GM19467 (cell line): ENCODE data around the gene GVQW3.

Experiments used
- ATAC-seq: cut with Tn5 transposase; IDR thresholded peaks from one replicate; pipeline ENCODE4 v1.9.1; 2021; ENCODE audit warnings: mild to moderate bottlenecking, moderate library complexity; ENCODE audit not compliant: unreplicated experiment

GVQW3 gene

DNA sequence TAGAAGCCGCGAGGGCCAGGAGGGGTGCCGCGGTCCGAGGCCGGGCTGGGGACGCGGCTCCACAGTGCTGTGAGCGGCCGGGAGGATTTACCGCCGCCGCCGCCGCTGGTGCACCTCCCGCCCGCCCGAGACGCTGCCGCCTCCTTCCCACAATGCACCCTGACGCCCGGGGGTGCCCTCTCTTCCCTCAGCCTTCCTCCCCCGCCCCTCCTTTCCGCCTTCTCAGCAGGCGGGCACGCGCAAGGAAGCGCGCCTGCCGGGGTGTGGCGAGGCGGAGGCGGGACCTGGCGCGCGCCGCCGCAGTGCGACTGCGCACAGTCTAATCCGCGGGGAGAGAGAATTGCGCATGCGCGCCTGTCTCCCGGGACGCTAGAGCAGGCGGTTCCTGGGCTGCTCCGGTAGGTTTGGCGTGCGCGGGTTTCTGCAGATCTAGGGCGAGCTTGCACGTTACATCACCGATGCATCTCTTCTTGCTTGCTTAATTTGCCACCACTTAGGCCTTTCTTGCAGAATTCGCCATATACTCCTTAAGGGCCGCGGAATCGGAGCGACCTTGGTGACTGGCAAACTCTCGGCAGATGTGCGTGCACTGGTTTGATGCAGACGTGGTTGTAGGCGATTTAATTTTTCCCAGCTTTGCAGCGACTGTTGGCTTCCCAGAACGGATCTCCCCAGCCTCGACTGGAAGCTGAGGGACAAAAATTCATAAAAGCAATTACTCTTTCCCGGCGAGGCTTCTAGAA is at the start of gene GVQW3, which contains the start of gene THAP12:
GVQW3 (plus strand) TSS at position 347 of the 743 bp plus-strand sequence. CDS start 506 bp downstream, outside the sequence.
THAP12 (minus strand) TSS at position 156 of the 743 bp plus-strand sequence. CDS start 296 bp downstream, outside the sequence.
- peak; percentile 75 for ATAC-seq

- no peak for ATAC-seq
These were observed 46.2 kb upstream of the GVQW3 start for GRCh38 chr11:76334826-76335389.

DNA sequence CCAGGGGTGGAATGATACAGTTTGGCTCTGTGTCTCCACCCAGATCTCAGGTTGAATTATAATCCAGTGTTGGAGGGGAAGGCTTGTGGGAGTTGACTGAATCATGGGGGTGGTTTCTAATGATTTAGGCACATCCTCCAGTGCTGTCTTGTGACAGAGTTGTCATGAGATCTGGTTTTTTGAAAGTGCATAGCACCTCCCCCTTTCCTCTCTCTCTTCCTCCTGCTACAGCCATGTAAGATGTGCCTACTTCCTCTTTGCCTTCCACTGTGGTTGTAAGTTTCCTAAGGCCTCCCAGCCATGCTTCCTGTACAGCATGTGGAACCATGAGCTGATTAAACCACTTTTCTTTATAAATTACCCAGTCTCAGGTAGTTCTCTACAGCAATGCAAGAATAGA is 45.3 kb upstream of the GVQW3 start:
- no peak for ATAC-seq

GRCh38 chr11:76336597-76336996 is 44.5 kb upstream of the GVQW3 start:
- no peak for ATAC-seq

DNA sequence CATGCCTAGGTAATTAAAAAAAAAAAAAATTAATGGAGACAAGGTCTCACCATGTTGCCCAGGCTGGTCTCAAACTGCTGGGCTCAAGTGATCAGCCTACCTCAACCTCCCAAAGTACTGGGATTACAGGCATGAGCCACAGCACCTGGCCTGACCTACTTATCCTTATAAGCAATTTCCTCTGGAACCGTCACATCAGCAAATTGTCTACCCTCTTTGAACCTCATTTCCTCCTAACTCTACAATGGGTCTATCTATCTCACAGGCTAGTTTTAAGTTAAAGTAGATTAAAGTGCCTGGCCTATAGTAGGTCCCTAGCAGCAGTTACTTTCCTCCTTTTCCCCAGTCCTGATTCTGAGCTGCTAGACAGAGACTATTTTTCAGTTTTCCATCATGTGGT is 43.7 kb upstream of the GVQW3 start:
- no peak for ATAC-seq

GRCh38 chr11:76337923-76338322 is 43.2 kb upstream of the GVQW3 start:
- no peak for ATAC-seq

DNA sequence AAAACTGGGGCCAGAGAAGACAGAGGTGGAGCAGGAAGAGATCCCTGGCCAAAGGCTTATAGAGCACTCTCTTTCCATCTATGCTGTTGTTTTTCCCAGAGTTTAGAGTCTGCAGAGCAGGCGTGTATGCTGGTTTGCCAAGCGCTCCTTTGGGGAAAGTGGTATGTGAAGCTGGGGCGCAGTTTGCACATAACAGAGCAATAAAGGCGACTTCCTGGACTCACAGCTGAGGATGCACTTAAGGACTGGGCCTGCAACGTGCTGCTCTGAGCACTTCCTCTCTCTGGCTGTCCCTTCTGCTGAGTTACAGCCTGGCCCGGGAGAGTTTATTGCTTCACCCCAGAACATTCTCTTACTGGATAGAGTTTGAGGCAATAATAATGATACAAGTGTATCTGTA is 41.9 kb upstream of the GVQW3 start:
- ATAC-seq, result no peak

DNA sequence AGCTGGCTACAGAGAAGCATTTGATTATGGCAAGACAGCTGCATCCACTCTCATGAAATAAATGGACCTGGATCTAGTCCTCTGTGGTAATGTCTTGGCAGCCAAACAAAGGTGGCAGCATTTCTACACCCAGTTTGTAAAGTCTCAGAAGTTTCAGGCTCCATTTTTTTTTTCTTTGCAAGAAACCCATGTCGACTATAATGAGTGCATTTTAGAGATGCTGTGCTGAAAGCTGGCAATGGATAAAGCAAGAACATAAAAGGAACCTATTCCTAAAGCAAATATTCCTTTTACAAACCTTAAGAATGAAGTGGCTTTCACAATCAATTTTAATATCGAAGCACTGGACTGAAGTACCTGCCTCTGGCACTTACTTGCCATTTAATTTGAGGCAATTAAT is 33.7 kb upstream of the GVQW3 start:
- ATAC-seq, result no peak

DNA sequence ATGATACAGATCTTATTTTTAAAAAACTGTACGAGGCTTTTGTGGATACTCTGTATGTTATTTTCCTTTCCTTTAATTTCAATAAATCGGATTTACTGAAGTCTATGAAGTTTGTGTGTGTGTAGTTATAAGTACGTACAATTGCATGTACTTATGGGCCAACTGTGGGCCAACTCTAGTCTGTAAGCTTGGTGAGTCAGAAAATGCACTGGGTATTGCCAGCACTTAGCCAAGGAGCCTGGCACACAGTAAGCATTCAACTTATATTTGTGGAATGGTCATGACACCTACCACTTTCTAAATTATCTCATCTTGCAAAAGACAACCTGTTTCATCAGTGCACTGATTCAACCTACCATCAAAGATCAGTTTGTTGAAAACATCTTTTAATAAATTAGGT is 32.8 kb upstream of the GVQW3 start:
- ATAC-seq, result no peak

DNA sequence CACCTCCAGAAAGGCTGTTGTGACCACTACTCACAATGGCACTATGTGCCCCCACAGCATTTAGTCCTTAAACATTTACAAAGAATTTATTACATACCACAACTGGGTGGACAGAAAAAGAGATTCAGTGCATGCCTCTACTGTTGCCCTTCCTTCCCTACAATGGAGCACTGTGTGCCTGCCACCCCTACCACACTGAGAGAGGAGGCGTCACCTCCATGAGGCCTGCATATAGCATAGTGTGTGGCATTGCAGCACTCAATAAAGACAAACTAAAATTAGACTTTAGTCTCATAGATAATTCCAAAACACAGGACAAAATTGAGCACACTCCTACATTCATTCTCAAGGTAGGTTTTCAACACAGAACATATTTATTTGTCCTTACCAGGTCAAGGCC is 26.0 kb upstream of the GVQW3 start:
- no peak for ATAC-seq

DNA sequence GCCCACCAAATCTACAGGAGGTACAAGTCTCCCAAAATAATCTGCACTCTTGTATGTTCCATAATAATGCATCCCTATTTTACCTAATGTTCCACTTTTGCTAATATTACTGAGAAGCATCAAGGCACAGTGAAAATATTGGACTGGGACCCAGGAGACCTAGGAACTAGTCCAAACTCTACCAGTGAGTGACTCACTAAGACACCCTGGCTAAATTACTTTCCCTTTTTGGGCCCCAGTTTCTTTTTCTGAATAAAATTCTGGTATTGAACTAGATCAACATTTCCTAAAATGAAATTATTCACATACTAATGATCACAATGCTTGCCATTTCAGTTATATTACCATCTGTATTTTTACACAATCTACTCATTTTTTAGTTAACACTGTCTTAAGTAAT is 19.7 kb upstream of the GVQW3 start:
- ATAC-seq, result no peak

GRCh38 chr11:76361776-76362175 is 19.3 kb upstream of the GVQW3 start:
- ATAC-seq, result no peak

DNA sequence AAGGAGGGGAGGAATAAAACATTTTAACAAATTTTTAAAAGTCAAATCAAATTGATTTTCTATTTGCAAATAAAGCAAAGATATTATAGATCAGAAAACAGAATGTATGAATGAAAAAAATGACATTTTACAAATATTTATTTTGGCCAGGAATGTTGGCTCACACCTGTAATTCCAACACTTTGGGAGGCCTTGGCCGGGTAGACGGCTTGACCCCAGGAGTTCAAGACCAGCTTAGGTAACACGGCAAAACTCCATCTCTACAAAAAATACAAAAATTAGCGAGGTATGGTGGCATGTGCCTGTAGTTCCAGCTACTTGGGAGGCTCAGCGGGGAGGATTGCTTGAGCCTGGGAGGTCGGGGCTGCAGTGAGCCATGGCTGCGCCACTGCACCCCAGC is 18.4 kb upstream of the GVQW3 start:
- no peak for ATAC-seq

GRCh38 chr11:76365038-76365679 is 16.0 kb upstream of the GVQW3 start:
- ATAC-seq, result no peak

DNA sequence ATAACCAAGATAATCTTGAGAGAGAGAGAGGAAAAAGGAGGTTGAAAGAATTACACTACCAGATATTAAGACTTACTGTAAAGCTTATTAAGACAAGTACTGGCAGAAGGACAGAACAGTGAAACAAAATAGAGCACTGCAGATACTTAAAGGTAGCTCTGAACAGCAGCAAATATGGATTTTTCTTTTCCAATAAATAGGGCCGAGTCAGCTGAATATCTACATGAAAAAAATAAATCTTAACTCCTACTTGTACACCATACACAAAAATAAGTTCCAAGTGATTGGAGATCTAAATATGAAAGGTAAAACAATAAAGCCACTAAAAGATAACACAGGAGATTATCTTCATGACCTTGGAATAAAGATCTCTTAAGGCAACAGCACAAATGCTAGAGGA is 12.6 kb upstream of the GVQW3 start:
- ATAC-seq, result no peak

DNA sequence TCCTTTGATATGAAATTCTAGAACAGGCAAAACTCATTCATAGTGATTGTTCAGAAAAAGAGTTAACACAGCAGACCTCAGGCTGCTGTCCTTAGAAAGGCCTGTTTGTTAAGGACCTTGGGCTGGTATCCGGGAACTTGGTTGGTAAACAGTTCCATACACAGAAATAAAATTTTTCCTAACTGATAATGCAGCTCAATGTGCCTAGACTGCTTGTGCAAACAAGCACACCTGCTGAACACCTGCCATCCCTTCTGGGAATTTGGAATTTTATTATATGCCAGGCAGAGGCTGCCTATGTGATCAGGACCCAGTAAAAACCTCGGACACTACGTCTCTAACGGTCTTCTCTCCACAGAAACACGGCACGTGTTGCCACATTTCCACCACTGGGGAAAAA is 11.7 kb upstream of the GVQW3 start:
- no peak for ATAC-seq

GRCh38 chr11:76371170-76371569 is 10.0 kb upstream of the GVQW3 start:
- ATAC-seq, result no peak

- ATAC-seq, result no peak
These were observed 4.2 kb upstream of the GVQW3 start for GRCh38 chr11:76376746-76377558.

DNA sequence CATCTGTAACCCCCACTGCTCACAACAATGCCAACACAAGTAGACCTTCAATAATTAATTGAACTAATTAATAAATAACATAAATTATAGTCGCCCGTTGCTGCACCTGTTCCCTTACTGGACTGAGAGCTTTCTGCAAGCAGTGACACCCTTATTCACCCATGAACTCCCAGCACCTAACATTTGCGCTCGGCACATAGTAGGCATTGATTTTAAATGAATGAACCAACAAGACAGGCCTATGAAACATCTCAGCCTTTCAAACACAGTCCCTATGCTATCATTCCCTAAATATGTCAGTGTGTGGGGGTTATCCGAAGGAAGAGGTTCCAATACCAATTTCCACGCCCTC is 1.3 kb upstream of the GVQW3 start:
- ATAC-seq, result no peak

DNA sequence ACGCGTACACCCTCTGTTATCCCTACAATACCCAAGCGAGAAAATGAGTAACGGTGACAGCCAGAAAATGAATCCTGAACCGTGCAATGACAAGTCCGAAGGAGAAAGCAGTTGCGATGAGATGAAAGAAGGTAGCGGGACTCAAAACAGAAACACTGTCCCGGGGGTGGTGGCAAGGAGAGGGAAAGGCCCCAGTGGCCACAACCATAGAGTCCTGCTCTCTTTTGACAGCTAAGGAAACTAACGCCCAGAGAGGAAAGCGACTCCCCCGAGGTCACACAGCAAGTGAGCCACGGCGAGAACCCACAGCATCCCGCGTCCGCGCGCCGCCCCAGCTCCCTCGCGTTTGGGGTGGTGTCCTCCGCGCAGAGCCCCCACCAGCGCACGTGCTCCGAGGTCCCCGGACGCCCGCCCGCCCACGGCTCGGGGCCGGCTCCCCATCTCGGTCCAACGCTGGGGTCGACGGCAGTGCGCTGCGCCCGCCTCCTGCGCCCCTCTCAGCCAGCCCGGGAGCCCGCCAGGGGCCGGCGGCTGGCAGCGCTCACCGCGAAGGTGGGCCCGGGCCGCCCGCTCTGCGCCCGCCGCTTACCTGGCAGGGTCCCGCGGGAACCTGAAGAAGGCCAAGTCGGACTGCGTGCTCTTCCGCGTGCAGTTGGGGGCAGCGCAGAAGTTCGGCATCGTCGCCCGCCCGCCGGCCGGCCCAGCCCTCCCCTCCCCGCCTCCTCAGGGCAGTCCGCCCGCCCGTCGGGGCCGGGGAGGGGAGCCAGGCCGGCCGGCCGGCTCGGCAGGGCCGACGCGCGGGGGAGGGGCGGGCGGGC is 755 bp upstream of the GVQW3 start:
- peak; percentile 8 for ATAC-seq

GRCh38 chr11:76382209-76382608 is 1.1 kb downstream of the GVQW3 start:
- no peak for ATAC-seq
